K562 (cell line): ENCODE measurements around the gene IMMP1L.

Source experiments
- MAZ ChIP-seq, 2 experiments: fragments of 450-650 bp in 1 of 2; sonication (generic) in 1 of 2; formaldehyde crosslinking; IDR thresholded peaks in 1 of 2; conservative IDR thresholded peaks in 1 of 2; 2 replicates each; pipeline versions ENCODE4 v1.4.0 to v1.5.0; 2020; ENCODE audit warnings: mild to moderate bottlenecking in 1 of 2, missing genetic modification reagents in 1 of 2
- REST ChIP-seq, 2 experiments: fragments of 450-650 bp; formaldehyde crosslinking in 1 of 2; IDR thresholded peaks; 2 replicates each; pipeline versions ENCODE4 v1.4.0 to v1.6.1; 2014 to 2020; ENCODE audit warnings: mild to moderate bottlenecking in 2 of 2, borderline replicate concordance in 1 of 2, low read depth in 1 of 2

- TF ChIP-seq MAZ (CRISPR knock-in tag; conservative IDR thresholded peaks at IDR 0.05 in 1 of 2, IDR thresholded peaks at IDR 0.05 in 1 of 2) (no peak), REST (IDR thresholded peaks at IDR 0.05; ENCODE audit: borderline replicate concordance) (no peak), REST (CRISPR knock-in tag; IDR thresholded peaks at IDR 0.05; ENCODE audit: low read depth) (no peak)
These were observed 2.7 kb upstream of the IMMP1L start for GRCh38 chr11:31512117-31512516.
